NCI-H2196 (cell line): ENCODE data around the gene GCG.
A peak's percentile ranks its signal among the peaks of the same experiment; 100 is the strongest.

ENCODE experiments used
- DNase-seq: peaks from one replicate; lab custom pipeline; 2025; ENCODE audit not compliant: unreplicated experiment; lab: John Stamatoyannopoulos, UW

The GCG gene

DNA sequence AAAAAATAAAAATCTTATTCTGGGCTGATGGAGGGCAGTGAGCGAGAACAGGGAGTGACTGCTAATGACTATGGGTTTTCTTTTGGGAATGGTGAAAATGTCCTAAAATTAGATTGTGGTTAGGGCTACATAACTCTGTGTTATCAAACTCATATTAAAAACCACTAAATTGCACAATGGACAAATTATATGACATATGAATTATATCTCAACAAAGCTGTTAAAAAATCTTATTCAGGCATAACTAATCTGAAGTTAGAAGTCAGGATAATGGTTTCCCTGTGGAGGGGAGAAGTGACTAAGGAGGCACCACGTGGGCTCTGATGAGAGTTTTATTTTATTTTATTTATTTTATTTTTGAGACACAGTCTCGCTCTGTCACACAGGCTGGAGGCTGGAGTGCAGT lies 45.9 kb downstream of the GCG start:
- no peak for DNase-seq

- peak; percentile 15 for DNase-seq
Measured at GRCh38 chr2:162103443-162104009, 48.5 kb downstream of the GCG start.

DNA sequence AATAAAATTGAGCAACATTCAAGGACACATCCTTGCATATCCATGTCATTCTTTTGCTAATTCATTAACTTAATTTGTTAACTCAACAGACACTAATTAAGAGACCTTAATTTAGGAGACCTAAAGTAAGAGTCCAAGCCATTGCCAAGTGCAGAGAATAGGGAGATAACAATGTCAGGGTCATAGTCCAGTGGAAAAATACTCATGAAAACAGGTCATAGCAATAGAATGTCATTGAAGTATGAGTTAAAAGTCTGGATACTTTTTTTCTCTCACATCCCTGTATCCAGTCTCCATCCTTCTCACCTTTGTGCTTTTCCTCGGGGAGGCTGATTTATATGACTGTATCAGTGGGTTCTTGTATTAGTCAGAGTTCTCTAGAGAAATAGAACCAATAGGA lies 51.5 kb downstream of the GCG start:
- DNase-seq: no peak

DNA sequence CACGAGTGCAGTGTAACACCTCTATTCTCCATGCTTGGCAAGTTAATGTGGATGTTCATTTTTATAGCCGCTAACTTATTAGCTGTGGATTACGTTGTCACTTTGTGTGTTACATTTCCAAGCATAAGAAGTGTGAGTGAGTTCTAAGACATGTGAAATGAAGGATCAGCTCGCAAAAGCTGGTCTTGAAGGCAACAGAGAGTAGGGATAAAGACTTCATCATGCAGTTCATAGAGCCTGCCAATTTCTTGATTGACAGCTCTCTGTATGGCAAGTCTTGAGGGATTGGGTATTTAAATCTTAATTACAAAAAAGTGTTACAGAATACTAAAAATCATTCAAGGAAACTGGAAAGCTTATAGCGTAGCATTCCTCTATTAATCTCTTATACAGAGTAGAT lies 52.2 kb downstream of the GCG start:
- no peak for DNase-seq
